Epidermal melanocyte (primary cell): ENCODE measurements around the gene SCGB1C1.
"Not testable (repeated sequence)": the region's sequence is repeated elsewhere in the genome, so short reads cannot be mapped to it uniquely, and the experiment has no call there.

Source experiments
- DNase-seq: peaks from one replicate; pipeline ENCODE4 v3.0.0; 2011; ENCODE audit warnings: low spot score; ENCODE audit not compliant: insufficient read length

Gene SCGB1C1

DNA sequence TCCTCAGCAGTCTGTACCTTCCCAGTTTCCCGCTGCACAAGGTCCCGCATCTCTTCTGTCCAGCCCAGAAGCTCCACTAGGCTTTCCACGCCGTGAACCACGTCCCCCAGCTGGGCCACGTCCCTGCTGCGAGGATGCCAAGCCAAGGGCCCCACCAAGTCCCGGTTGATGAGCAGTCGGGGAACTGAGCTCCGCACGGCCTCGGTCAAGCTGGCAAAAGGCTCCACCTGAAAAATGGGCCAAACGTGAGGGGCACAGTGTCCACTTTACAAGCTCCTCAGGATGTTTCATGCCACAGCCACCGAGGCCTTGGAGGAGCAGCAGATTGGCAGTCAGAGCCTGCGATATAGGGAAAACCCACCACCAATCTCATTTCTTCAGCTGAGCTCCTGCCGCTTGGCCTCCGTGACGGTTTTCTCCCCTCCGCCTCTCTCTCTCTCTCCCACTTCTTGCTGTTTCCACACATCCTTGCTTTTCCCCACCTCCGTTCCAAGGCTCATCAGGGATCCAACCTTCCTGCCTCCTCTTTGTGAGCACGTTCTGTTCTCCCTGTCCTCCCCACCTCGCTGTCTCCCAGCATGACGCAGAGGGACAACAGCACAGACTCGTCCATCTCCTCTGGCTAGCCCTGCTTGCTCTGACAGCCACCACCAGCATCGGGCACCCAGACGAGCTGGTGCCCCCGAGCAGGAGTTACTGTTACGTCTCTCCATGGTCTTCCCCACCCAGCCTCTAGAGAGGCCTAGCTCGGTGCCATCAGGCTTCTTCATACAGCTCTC, 26.1 kb downstream of the SCGB1C1 start:
- DNase-seq, result peak; percentile 3

DNA sequence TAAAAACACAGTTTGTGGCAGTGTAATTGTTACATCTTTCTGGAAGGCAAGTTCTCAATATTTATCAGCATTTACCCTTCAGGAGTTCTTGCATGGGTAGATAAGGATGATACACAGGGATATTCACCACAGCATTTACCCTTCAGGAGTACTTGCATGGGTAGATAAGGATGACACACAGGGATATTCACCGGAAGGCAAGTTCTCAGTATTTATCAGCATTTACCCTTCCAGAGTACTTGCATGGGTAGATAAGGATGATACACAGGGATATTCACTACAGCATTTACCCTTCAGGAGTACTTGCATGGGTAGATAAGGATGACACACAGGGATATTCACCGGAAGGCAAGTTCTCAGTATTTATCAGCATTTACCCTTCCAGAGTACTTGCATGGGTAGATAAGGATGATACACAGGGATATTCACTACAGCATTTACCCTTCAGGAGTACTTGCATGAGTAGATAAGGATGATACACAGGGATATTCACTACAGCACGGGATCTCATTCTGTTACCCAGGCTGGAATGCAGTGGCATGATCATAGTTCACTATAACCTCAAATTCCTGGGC, 27.9 kb downstream of the SCGB1C1 start:
- not testable (repeated sequence) for DNase-seq

DNA sequence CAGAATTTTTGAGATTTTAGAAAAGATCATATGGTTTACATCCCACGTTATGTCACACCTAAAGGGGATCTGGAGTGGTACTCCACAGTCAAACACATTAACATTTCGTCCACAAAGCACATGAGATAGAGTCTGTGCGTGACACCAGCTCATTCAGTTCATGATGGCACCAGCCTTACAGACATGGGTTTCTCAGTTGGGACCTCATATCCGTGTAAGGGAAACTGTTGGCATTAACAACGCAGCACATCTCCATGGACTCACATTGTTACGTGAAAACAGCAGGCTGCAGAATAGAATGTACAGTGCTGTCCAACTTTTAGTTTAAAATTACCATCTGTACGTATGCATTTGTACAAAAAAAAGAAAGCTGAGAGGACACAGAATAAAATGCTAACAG, 28.7 kb downstream of the SCGB1C1 start:
- no peak for DNase-seq

DNA sequence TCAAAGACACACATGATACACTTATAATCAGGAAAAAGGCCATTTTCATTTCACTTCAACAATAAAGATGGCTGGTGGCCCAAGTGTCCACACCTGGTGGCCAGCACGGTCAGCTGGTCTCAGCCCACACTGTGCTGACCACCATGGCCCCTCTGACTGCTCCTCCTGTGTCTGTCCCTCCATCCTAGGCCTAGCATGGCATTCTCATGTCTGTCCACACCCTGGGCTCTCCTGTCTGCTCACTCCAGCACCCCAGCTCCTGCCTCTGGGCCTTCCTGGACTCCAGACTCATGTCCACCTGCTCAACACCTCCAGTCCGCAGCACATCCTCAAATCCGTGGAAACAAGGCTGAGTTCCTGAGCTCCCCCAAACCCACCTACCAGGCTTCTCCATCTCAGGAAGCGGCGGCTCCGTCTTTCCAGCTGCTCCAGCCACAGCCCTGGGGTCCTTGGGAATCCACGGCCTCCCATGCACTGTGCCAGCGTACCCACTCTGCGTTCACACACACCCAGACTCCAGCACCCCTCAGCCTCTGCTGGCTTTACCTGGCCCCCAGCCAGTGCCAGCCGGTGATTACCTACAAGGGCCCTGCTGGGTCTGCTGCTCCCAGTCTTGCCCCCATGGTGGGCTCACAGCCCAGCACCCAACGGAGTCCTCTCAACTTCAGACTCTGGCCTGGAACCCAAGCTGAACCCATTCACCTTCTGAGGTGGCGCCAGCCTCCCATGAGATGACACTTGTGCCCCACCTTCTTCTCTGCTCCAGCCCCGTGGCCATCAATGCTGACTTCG, 29.3 kb downstream of the SCGB1C1 start:
- DNase-seq, result no peak

DNA sequence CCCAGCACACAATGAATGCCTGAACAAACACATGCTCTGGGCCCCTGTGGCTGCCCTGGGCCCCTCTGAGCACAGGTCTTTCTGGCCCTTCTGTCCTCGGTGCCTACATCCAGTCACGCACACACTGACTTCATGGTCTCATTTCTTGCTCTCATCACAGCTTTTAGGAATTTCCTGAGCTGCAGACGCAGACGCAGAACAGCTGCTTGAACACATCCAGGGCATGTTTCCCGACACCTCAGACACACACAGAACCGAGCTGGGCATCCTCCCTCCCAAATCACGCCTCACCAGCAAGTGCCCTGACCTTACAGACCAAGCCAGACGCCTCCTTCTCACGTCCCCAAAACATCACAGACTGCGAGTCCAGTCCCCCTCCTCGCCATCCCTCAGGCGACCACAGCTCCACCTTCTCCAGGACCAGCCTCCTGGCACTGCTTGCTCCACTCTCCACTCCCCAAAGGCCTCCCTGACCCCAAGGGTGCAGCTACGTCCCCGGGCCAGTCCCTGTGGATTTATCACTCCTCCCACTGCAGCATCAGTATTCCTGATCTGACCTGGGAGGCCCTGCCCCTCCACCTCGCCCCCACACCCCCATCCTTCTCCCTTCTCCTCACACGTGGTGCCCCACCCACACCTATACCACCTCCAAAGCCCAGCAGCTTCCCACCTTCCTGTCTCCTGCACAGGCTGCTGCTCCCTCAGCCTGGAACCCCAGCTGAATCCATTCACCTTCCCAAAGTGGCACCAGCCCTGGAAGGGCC, 30.3 kb downstream of the SCGB1C1 start:
- DNase-seq, result no peak

DNA sequence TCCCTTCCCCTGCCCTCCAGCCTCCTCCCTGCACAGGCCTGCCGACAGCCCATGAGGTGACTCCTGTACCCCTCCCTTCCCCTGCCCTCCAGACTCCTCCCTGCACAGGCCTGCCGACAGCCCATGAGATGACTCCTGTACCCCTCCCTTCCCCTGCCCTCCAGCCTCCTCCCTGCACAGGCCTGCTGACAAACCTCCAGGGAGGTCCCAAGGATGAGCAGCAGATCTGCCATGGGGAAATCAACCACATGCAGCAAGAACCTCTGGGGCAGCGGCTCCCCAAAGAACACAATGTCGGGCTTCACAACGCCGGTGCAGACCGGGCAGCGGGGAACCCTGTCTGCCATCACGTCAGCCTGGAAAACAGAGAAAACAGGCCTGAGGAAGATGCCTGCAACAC, 31.0 kb downstream of the SCGB1C1 start:
- no peak for DNase-seq

DNA sequence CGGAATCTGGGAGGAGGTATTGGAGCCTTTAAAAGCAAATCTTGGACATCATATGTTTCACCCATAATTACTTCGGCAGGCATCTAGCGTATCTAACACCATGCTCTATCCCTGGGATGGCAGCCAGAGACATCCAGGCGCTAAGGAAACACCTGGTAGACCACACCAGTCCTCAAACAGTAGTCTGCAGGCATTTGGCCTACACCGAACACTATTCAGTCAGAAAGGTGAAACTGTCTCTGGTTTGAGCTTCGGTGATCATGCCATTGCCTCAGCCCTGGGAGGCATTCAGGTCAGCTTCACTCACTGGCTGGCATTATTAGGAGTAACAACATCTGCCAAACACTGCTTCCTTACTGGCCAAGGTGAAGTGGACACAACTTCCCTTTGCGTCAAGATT, 31.5 kb downstream of the SCGB1C1 start:
- DNase-seq, result no peak

DNA sequence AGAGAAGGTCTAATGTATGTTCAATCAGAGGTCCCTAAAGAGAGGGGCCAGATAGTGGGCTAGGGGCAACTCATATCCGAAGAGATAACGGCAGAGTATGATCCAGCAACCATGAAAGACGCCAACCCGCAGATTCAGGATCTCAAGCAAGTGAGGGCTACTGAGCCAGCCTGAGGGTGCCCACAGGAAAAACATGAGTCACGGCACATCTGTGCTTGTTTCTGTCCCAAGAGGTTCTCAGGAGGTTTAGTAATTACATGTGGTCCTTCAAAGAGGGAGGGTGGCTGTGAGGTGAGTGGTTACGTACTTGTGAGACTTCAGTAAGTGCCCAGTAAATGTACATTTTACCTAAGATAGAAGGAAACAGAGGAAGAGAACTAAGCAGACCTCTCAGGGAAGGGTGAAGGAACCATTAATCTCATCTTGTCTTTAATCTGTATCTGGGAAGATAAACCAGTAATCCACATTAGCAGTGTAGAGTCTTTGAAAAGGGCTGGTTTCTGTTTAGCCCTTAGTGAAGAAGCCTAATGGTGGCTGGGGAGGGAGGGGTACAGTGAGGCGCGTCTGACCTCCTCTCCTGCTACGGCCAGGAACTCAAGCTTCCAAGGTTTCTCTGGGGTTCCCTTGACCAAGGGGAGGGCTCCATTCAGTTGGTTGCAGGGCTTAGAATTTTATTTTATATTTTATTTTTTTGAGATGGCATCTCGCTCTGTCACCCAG, 33.0 kb downstream of the SCGB1C1 start:
- no peak for DNase-seq

DNA sequence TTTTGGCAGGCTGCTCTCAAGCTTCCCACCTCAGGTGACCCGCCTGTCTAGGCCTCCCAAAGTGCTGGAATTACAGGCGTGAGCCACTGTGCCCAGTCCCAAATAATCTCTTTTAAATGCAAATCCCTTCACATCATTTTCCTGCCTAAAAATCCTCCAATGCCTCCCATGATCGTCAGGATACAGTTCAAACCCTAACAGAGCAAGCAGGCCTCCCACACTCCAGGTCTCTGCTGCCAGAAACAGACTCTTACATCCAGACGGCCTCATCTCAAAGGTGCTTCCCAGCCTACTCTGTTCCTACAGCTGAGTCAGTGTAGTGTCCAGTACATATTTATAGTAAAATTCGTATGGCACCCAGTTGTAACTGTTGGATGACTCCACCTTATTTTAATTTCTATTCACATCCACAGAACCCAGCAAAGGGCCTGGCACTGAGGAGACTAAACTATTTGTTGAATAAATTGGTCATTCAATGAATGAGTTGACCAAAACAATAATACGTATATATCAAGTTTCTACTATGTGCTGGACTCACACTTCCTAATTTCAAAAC, 35.0 kb downstream of the SCGB1C1 start:
- DNase-seq, result no peak

DNA sequence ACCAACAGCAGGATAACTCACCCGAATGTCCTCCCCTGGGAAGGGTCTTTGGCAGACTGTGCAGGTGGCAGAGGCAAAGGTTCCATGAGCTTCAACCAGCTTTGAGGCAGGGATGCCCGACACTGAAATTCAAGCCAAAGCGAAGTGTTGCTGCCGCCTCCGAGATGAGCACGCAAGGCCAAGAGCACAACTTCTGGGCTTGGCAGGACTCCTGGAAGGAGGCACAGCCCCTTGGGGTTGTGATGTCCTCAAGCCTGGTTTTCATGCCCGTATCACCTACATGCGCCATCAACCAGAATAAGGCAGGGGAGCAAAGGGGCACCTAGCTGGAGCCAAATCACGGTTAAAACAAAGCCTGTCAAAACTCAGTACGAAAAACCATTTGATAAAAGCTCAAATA, 37.6 kb downstream of the SCGB1C1 start:
- DNase-seq, result no peak

DNA sequence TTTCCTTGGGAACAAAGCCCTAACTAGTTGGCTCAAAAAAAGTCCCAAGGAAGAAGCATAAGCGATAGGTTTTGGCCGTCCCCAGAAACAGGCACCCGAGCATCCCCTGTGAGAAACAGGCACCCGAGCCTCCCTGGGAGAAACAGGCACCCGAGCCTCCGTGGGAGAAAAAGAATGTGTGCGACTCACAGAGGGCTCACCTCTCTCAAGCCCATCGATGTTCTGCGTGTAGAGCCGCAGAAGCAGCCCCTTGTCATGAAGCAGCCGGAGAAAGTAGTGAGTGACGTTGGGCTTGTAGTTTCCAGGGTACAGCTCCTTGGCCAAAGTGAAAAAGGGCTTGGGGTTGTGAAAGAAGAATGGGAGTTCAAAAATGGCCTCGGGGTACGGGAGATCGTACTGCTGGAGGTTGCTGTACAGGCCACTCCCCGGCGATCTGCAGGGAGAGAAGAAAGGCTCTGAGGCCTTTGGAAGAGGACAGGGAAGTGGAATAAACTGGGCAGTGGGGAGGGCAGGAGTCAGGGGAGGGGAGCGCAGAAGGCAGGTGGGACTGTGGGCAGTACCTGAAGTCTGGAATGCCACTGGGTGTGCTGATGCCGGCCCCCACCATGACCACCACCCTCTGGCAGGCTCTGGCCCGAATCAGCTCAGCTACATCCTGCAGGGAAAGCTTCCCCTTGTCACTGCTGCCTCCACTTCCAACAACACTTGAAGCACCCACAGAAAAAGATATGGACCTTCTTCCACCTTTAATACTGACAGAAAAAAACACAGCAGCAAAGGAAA, 40.1 kb downstream of the SCGB1C1 start:
- DNase-seq, result no peak

DNA sequence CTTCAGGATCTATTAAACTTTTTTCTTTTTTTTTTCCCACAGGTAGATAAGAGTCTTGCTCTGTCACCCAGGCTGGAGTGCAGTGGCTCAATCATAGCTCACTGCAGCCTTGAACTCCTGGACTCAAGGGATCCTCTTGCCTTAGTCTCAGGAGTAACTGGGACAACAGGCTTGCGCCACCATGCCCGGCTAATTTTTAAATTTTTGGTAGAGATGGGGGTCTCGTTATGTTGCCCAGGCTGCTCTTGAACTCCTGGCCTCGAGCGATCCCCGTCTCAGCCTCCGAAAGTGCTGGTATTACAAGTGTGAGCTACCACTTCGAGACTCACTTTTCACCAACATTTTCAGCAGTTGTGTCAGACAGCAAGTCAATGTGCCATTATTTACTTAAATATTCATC, 42.3 kb downstream of the SCGB1C1 start:
- DNase-seq, result no peak

DNA sequence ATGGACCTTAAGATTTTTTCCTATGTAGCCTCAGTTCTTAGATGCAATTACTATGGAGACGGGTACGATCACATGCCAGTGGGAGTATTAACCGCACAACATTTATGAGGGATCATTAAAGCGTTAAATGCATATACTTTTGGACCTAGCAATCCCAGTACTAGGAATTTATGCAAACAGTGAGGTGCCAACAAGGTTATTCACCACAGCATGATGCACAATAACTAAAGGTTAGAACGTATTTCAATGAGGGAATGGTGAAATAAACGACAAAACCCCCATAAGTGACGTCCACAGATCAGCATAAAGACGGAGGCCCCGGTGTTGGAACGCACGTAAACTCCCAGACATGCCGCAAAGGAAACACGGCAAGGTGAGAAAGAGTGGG, 42.7 kb downstream of the SCGB1C1 start:
- no peak for DNase-seq

DNA sequence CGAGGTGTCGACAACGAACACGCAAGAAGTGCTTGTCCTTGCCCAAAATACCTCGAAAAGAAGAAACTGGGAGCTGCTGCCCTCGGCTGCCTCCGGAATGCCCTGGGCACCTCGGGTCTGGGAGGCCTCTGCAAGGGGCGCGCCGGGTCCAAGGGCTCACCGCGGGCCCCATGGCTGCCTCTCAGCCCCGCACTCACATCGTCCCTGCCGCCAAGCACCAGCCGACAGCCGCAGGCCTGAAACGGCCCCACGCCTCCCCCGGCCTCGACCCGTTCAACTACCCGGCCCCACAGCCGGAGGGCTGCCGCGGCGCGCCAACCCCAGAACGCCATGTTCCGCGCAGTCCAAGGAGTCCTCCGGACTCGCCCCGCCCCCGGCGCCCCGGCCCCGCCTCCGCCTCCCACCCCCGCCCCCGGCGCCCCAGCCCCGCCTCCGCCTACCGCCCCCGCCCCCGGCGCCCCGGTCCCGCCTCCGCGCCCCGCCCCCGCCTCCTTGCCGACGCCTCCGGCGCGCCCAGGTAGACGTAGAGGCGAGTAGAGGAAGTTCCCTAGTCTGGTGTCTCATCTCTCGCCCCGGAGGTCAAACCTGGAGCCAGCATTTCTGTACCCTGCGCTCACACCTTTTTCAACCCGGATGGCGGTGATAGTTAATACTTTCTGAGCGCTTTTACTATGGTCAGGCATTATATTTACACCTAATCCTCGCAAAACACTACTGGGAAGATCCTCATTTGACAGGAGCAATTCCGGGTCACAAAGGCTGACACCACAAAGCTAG, 43.3 kb downstream of the SCGB1C1 start, which contains the start of gene SIRT3:
TSS of gene SIRT3 (minus strand) at position 346 of the 777 bp plus-strand sequence. CDS start at position 332, 14 bp downstream.
- DNase-seq, result peak; percentile 83

DNA sequence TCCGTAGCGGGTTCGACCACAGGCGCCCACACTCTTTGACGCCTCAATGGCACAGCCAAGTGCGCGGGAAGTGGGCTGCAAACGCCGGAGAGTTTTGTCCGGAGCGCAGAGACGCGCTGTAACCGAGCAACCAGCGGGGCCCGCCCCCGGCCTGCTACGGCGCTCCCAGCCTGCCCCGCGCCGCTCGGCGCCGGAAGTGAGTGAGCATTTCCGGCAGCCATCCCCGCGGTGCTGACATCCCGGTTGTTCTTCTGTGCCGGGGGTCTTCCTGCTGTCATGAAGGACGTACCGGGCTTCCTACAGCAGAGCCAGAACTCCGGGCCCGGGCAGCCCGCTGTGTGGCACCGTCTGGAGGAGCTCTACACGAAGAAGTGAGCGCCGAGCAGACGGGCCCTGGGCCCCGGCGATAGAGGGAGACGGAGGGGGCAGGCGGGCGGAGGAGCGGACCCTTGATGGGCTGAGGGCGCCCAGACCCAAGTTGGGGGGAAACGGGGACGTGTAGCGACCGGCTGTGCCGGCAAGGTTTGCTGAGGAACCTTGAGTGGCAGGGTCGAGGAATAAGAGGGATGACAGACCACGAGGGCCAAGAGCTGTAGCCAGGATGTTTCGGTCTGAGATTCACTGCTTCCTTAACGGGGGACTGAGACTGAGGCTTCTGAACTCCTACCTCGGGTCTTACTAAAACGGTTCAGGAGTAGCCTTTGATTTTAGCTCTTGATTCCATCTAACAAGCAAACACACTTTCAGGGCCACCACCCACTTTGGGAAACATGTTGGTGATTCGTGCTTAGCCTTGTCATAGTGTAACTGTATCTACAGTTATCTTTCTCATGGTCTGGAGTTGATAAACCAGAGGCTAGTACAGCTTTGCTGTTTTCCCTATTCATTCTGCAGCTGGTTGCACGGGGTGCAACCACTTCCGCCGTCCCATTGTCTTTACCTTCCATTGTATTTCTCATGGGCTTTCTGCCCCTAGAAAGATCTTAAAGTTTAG, 44.2 kb downstream of the SCGB1C1 start, which contains the start of gene PSMD13:
TSS of gene PSMD13 (plus strand) at position 203 of the 994 bp plus-strand sequence. CDS start at position 277, 74 bp downstream.
- peak; percentile 90 for DNase-seq

DNA sequence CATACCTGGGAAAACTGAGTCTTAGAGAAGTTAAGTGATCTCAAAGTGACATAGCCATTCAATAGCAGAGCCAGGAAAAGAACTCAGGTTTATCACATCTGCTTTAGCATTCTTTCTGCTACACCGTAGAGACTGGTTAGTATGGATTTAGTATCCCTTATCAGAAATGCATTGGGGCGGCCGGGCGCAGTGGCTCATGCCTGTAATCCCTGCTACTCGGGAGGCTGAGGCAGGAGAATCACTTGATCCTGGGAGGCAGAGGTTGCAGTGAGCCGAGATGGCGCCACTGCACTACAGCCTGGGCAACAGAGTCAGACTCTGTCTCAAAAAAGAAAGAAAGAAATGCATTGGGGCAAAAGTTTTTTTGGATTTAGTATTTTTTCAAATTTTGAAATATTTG, 45.5 kb downstream of the SCGB1C1 start:
- not testable (repeated sequence) for DNase-seq

DNA sequence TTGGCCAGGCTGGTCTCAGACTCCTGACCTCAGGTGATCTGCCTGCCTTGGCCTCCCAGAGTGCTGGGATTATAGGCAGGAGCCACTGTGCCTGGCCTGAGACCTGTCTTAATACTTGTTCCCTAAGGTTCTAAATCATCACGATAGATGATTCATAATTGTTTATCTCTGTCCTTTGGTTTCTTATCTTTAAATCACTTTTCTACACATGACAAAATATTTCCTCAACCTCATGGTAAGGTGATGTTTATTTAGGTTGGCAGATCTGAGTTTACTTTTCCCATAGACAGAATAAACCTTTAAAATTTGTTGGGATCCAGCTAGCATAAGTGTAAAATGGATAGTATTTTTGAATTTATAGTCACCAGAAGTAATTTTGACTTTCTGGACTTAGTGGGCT, 47.4 kb downstream of the SCGB1C1 start:
- no peak for DNase-seq

DNA sequence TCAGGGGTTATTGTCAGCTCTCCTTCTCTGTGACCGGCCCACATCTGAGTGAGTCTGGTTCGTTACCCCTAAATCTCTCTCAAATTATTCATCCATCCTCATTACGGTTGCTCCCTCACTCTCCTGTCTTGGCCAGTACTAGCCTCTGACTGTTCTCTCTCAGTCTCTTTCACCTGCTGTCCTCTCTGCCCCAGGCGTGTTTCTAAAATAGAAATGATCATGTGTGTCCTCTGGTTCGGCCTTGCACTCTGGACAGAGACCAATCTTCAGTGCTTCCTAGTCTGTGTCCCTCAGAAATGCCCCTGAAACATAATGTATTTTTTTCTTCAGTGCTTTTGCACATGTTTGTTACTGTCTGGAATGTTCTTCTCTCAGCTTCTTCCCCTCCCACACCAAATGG, 48.8 kb downstream of the SCGB1C1 start:
- DNase-seq, result no peak
